SIG-M5 (cell line): ENCODE measurements around the gene MEX3A.
"Not testable (repeated sequence)": the region's sequence is repeated elsewhere in the genome, so short reads cannot be mapped to it uniquely, and the experiment has no call there.

Experiments
- DNase-seq: peaks from one replicate; lab custom pipeline; 2025; lab: John Stamatoyannopoulos, UW

MEX3A gene

GRCh38 chr1:156078728-156079127, 3.5 kb downstream of the MEX3A start:
- no peak for DNase-seq

GRCh38 chr1:156077430-156077760, 4.9 kb downstream of the MEX3A start:
- no peak for DNase-seq

- DNase-seq, result no peak
Observed at GRCh38 chr1:156076609-156077429, 5.4 kb downstream of the MEX3A start.

- no peak for DNase-seq
Observed at GRCh38 chr1:156075775-156076204, 6.5 kb downstream of the MEX3A start.

GRCh38 chr1:156075162-156075561, 7.1 kb downstream of the MEX3A start:
- DNase-seq, result no peak

GRCh38 chr1:156074661-156075060, 7.6 kb downstream of the MEX3A start:
- no peak for DNase-seq

- DNase-seq, result no peak
Observed at GRCh38 chr1:156073740-156074139, 8.5 kb downstream of the MEX3A start.

GRCh38 chr1:156073110-156073687, 9.1 kb downstream of the MEX3A start:
- DNase-seq, result no peak

- no peak for DNase-seq
Observed at GRCh38 chr1:156072251-156072650, 10.0 kb downstream of the MEX3A start.

- not testable (repeated sequence) for DNase-seq
Observed at GRCh38 chr1:156071332-156071816, 10.9 kb downstream of the MEX3A start.

- no peak for DNase-seq
Observed at GRCh38 chr1:156070548-156070947, 11.7 kb downstream of the MEX3A start.

- DNase-seq, result no peak
Observed at GRCh38 chr1:156069490-156070455, 12.5 kb downstream of the MEX3A start.

GRCh38 chr1:156067262-156067661, 15.0 kb downstream of the MEX3A start:
- DNase-seq, result no peak

- no peak for DNase-seq
Observed at GRCh38 chr1:156065871-156066270, 16.4 kb downstream of the MEX3A start.

GRCh38 chr1:156065212-156065611, 17.1 kb downstream of the MEX3A start:
- DNase-seq, result no peak

GRCh38 chr1:156064615-156065014, 17.6 kb downstream of the MEX3A start:
- DNase-seq, result no peak

GRCh38 chr1:156063997-156064285, 18.3 kb downstream of the MEX3A start:
- DNase-seq, result no peak

- DNase-seq, result no peak
Observed at GRCh38 chr1:156062189-156062588, 20.1 kb downstream of the MEX3A start.

GRCh38 chr1:156060937-156061636, 21.2 kb downstream of the MEX3A start, which contains the start of gene RAB25:
RAB25 (plus strand) TSS chr1:156061160; CDS start chr1:156061401, 241 bp downstream.
- no peak for DNase-seq

- no peak for DNase-seq
Observed at GRCh38 chr1:156056326-156056849, 25.9 kb downstream of the MEX3A start.

- peak; percentile 55 for DNase-seq
Observed at GRCh38 chr1:156055281-156056048, 26.8 kb downstream of the MEX3A start.
